Erythroblast (primary cell): ENCODE measurements around the gene YAF2.

ENCODE experiments used
- GATA1 ChIP-seq: IDR thresholded peaks from 2 replicates; pipeline ENCODE4 v1.6.1; 2011; ENCODE audit warnings: low read depth, mild to moderate bottlenecking, control low read depth, low read length, moderate library complexity
- POLR2A ChIP-seq: IDR thresholded peaks from 2 replicates; pipeline ENCODE4 v1.6.1; 2011; ENCODE audit warnings: mild to moderate bottlenecking, low read length

- TF ChIP-seq POLR2A = no peak
- no peak for TF ChIP-seq GATA1
Observed at GRCh38 chr12:42240131-42240750, 2.2 kb upstream of the YAF2 start.
